Measurements from ENCODE around the gene PHACTR1.

PHACTR1 gene

GRCh38 chr6:13187692-13188091 lies 471.1 kb downstream of the PHACTR1 start:
- no peaks in the 10 kb centered on the region for H3K4me1 ChIP-seq (ENCODE audit: low read length)
- peaks cover 22% of the 10 kb centered on the region for H3K27me3 ChIP-seq (ENCODE audit: low read depth, low read length)
- H3K4me3 ChIP-seq (ENCODE audit: low read length), result no peak overlapping the region
- H3K4me2 ChIP-seq (ENCODE audit: low read length), result no peak overlapping the region
- no peak overlapping the region for H2AFZ ChIP-seq (ENCODE audit: low read depth, low read length)
- no peaks in the 10 kb centered on the region for H4K20me1 ChIP-seq (ENCODE audit: insufficient read depth, low read length)
- H3K27ac ChIP-seq (ENCODE audit: low read length), result no peak overlapping the region
- TF ChIP-seq EZH2phosphoT487 (IDR thresholded peaks at IDR 0.05; ENCODE audit: low read depth), result no peak
- no peaks in the 10 kb centered on the region for H3K36me3 ChIP-seq (replicated peaks; ENCODE audit: low read depth, low read length)
- H3K9ac ChIP-seq (ENCODE audit: low read length), result no peak overlapping the region
- no peaks in the 10 kb centered on the region for H3K79me2 ChIP-seq (ENCODE audit: low read length)
- H3K9me3 ChIP-seq (ENCODE audit: insufficient read depth, low read length), result no peaks in the 10 kb centered on the region

GRCh38 chr6:13188306-13188705 lies 471.7 kb downstream of the PHACTR1 start:
- no peak overlapping the region for H3K9ac ChIP-seq (ENCODE audit: low read length)
- no peaks in the 10 kb centered on the region for H4K20me1 ChIP-seq (ENCODE audit: insufficient read depth, low read length)
- no peak overlapping the region for H3K4me3 ChIP-seq (ENCODE audit: low read length)
- peaks cover 25% of the 10 kb centered on the region for H3K27me3 ChIP-seq (ENCODE audit: low read depth, low read length)
- no peaks in the 10 kb centered on the region for H3K79me2 ChIP-seq (ENCODE audit: low read length)
- no peaks in the 10 kb centered on the region for H3K4me1 ChIP-seq (ENCODE audit: low read length)
- no peak overlapping the region for H2AFZ ChIP-seq (ENCODE audit: low read depth, low read length)
- no peak overlapping the region for H3K27ac ChIP-seq (ENCODE audit: low read length)
- no peaks in the 10 kb centered on the region for H3K36me3 ChIP-seq (replicated peaks; ENCODE audit: low read depth, low read length)
- H3K9me3 ChIP-seq (ENCODE audit: insufficient read depth, low read length), result no peaks in the 10 kb centered on the region
- TF ChIP-seq CTCF (IDR thresholded peaks at IDR 0.05; ENCODE audit: low read depth, low read length), result no peak
- no peak for TF ChIP-seq EZH2phosphoT487 (IDR thresholded peaks at IDR 0.05; ENCODE audit: low read depth)
- no peak overlapping the region for H3K4me2 ChIP-seq (ENCODE audit: low read length)

GRCh38 chr6:13189710-13190109 lies 473.1 kb downstream of the PHACTR1 start:
- Histone ChIP-seq H3K4me2 (ENCODE audit: low read length) (no peak overlapping the region), H3K9ac (ENCODE audit: low read length) (no peak overlapping the region), H3K27me3 (ENCODE audit: low read depth, low read length) (peaks cover 25% of the 10 kb centered on the region), H3K9me3 (ENCODE audit: insufficient read depth, low read length) (no peaks in the 10 kb centered on the region), H3K36me3 (replicated peaks; ENCODE audit: low read depth, low read length) (no peaks in the 10 kb centered on the region), H4K20me1 (ENCODE audit: insufficient read depth, low read length) (no peaks in the 10 kb centered on the region), H2AFZ (ENCODE audit: low read depth, low read length) (no peak overlapping the region), H3K27ac (ENCODE audit: low read length) (no peak overlapping the region), H3K4me1 (ENCODE audit: low read length) (no peaks in the 10 kb centered on the region), H3K79me2 (ENCODE audit: low read length) (no peaks in the 10 kb centered on the region), H3K4me3 (ENCODE audit: low read length) (no peak overlapping the region)
- no peak for TF ChIP-seq CTCF (IDR thresholded peaks at IDR 0.05; ENCODE audit: low read depth, low read length)
- no peak for TF ChIP-seq EZH2phosphoT487 (IDR thresholded peaks at IDR 0.05; ENCODE audit: low read depth)

GRCh38 chr6:13190376-13190775 lies 473.8 kb downstream of the PHACTR1 start:
- no peak for TF ChIP-seq EZH2phosphoT487 (IDR thresholded peaks at IDR 0.05; ENCODE audit: low read depth)
- TF ChIP-seq CTCF (IDR thresholded peaks at IDR 0.05; ENCODE audit: low read depth, low read length), result no peak
- H4K20me1 ChIP-seq (ENCODE audit: insufficient read depth, low read length), result no peaks in the 10 kb centered on the region
- H3K9ac ChIP-seq (ENCODE audit: low read length), result no peak overlapping the region
- no peaks in the 10 kb centered on the region for H3K4me1 ChIP-seq (ENCODE audit: low read length)
- peaks cover 25% of the 10 kb centered on the region for H3K27me3 ChIP-seq (ENCODE audit: low read depth, low read length)
- H3K4me3 ChIP-seq (ENCODE audit: low read length), result no peak overlapping the region
- H3K9me3 ChIP-seq (ENCODE audit: insufficient read depth, low read length), result no peaks in the 10 kb centered on the region
- no peak overlapping the region for H3K4me2 ChIP-seq (ENCODE audit: low read length)
- H3K36me3 ChIP-seq (replicated peaks; ENCODE audit: low read depth, low read length), result no peaks in the 10 kb centered on the region
- no peaks in the 10 kb centered on the region for H3K79me2 ChIP-seq (ENCODE audit: low read length)
- no peak overlapping the region for H3K27ac ChIP-seq (ENCODE audit: low read length)
- H2AFZ ChIP-seq (ENCODE audit: low read depth, low read length), result no peak overlapping the region

- no peaks in the 10 kb centered on the region for H3K79me2 ChIP-seq (ENCODE audit: low read length)
- H3K4me1 ChIP-seq (ENCODE audit: low read length), result no peaks in the 10 kb centered on the region
- H3K9ac ChIP-seq (ENCODE audit: low read length), result no peak overlapping the region
- peaks cover 19% of the 10 kb centered on the region for H3K27me3 ChIP-seq (ENCODE audit: low read depth, low read length)
- no peak overlapping the region for H3K4me2 ChIP-seq (ENCODE audit: low read length)
- no peak overlapping the region for H3K4me3 ChIP-seq (ENCODE audit: low read length)
- no peaks in the 10 kb centered on the region for H3K9me3 ChIP-seq (ENCODE audit: insufficient read depth, low read length)
- no peak overlapping the region for H3K27ac ChIP-seq (ENCODE audit: low read length)
- H3K36me3 ChIP-seq (replicated peaks; ENCODE audit: low read depth, low read length), result no peaks in the 10 kb centered on the region
- H2AFZ ChIP-seq (ENCODE audit: low read depth, low read length), result no peak overlapping the region
- no peaks in the 10 kb centered on the region for H4K20me1 ChIP-seq (ENCODE audit: insufficient read depth, low read length)
- TF ChIP-seq CTCF (IDR thresholded peaks at IDR 0.05; ENCODE audit: low read depth, low read length) (no peak), EZH2phosphoT487 (IDR thresholded peaks at IDR 0.05; ENCODE audit: low read depth) (no peak)
These were observed 474.9 kb downstream of the PHACTR1 start for GRCh38 chr6:13191461-13191860.

Measured in OCI-LY3 (cell line).